ENCODE data around the gene FOLR2.

DNA sequence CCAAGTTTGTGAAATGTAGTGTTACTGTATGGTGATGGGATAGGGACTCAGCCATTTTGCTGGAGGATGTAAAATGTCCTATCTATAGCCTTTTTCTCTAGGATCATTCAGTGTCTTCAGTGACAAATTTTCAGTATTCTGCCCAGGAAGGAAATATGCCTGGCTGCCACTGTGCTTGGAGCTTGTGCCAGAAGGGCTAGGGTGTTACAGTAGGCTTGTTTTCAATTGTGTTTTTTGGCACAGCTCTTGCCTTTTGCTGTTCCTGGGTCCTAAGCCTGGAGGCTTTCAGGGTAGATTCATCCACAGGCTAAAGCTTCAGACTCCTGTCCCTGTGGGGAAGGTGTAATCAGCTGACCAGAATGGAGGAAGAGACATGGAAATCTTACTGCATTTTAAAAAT, 49.4 kb downstream of the FOLR2 start:
- TF ChIP-seq, protein P1, sequence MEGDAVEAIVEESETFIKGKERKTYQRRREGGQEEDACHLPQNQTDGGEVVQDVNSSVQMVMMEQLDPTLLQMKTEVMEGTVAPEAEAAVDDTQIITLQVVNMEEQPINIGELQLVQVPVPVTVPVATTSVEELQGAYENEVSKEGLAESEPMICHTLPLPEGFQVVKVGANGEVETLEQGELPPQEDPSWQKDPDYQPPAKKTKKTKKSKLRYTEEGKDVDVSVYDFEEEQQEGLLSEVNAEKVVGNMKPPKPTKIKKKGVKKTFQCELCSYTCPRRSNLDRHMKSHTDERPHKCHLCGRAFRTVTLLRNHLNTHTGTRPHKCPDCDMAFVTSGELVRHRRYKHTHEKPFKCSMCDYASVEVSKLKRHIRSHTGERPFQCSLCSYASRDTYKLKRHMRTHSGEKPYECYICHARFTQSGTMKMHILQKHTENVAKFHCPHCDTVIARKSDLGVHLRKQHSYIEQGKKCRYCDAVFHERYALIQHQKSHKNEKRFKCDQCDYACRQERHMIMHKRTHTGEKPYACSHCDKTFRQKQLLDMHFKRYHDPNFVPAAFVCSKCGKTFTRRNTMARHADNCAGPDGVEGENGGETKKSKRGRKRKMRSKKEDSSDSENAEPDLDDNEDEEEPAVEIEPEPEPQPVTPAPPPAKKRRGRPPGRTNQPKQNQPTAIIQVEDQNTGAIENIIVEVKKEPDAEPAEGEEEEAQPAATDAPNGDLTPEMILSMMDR (IDR thresholded peaks at IDR 0.05), result no peak
- TF ChIP-seq SMC3 (IDR thresholded peaks at IDR 0.05; ENCODE audit: low read depth, low read length), result no peak
- TF ChIP-seq, protein P2, sequence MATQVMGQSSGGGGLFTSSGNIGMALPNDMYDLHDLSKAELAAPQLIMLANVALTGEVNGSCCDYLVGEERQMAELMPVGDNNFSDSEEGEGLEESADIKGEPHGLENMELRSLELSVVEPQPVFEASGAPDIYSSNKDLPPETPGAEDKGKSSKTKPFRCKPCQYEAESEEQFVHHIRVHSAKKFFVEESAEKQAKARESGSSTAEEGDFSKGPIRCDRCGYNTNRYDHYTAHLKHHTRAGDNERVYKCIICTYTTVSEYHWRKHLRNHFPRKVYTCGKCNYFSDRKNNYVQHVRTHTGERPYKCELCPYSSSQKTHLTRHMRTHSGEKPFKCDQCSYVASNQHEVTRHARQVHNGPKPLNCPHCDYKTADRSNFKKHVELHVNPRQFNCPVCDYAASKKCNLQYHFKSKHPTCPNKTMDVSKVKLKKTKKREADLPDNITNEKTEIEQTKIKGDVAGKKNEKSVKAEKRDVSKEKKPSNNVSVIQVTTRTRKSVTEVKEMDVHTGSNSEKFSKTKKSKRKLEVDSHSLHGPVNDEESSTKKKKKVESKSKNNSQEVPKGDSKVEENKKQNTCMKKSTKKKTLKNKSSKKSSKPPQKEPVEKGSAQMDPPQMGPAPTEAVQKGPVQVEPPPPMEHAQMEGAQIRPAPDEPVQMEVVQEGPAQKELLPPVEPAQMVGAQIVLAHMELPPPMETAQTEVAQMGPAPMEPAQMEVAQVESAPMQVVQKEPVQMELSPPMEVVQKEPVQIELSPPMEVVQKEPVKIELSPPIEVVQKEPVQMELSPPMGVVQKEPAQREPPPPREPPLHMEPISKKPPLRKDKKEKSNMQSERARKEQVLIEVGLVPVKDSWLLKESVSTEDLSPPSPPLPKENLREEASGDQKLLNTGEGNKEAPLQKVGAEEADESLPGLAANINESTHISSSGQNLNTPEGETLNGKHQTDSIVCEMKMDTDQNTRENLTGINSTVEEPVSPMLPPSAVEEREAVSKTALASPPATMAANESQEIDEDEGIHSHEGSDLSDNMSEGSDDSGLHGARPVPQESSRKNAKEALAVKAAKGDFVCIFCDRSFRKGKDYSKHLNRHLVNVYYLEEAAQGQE (IDR thresholded peaks at IDR 0.05; ENCODE audit: low read depth, low read length), result no peak

Measured in SK-N-SH (cell line).